H9 (cell line): ENCODE data around the gene TSPAN3. TPM values are rescaled to one million over a fixed set of nuclear protein-coding genes. Genes with fewer than 3 reads are reported as not detected.

Source experiments
- DNase-seq: peaks from one replicate; pipeline ENCODE4 v3.0.0-alpha.2; 2017
- H2AFZ ChIP-seq: one replicate; pipeline ENCODE4 v1.6.1; 2013; ENCODE audit warnings: mild to moderate bottlenecking, low read length, control low read depth, moderate library complexity
- H2AK5ac ChIP-seq: 2 replicates; pipeline ENCODE4 v1.6.1; 2013; ENCODE audit warnings: low read length, control low read depth, mixed read lengths; ENCODE audit not compliant: insufficient read length
- H2BK120ac ChIP-seq: one replicate; pipeline ENCODE4 v1.6.1; 2013; ENCODE audit warnings: low read depth, mild to moderate bottlenecking, low read length, control low read depth, inconsistent platforms; ENCODE audit not compliant: poor library complexity, severe bottlenecking
- H2BK12ac ChIP-seq: 2 replicates; pipeline ENCODE4 v1.6.1; 2013; ENCODE audit warnings: low read length, control low read depth, mixed read lengths, low read depth; ENCODE audit not compliant: insufficient read length
- H2BK15ac ChIP-seq: 2 replicates; pipeline ENCODE4 v1.6.1; 2013; ENCODE audit warnings: low read depth, low read length, control low read depth
- H2BK20ac ChIP-seq: one replicate; pipeline ENCODE4 v1.6.1; 2013; ENCODE audit warnings: low read depth, mild to moderate bottlenecking, low read length, control low read depth, inconsistent platforms; ENCODE audit not compliant: poor library complexity, severe bottlenecking
- H2BK5ac ChIP-seq: 2 replicates; pipeline ENCODE4 v1.6.1; 2013; ENCODE audit warnings: low read length, control low read depth, mixed read lengths; ENCODE audit not compliant: insufficient read length
- H3K14ac ChIP-seq: 2 replicates; pipeline ENCODE4 v1.6.1; 2013; ENCODE audit warnings: low read length, control low read depth; ENCODE audit not compliant: insufficient read depth
- H3K18ac ChIP-seq: 2 replicates; pipeline ENCODE4 v1.6.1; 2013; ENCODE audit warnings: low read depth, mild to moderate bottlenecking, mixed read lengths, low read length, control low read depth; ENCODE audit not compliant: insufficient read length
- H3K23ac ChIP-seq: 2 replicates; pipeline ENCODE4 v1.6.1; 2013; ENCODE audit warnings: low read length, control low read depth, mixed read lengths, low read depth; ENCODE audit not compliant: insufficient read length
- H3K23me2 ChIP-seq: 2 replicates; pipeline ENCODE4 v1.6.1; 2013; ENCODE audit warnings: low read depth, mild to moderate bottlenecking, mixed read lengths, low read length, control low read depth; ENCODE audit not compliant: insufficient read length, poor library complexity, severe bottlenecking
- H3K27ac ChIP-seq: 2 replicates; pipeline ENCODE4 v1.5.1; 2013; ENCODE audit warnings: low read length, control low read depth, mixed read lengths, low read depth; ENCODE audit not compliant: insufficient read length
- H3K27me3 ChIP-seq: 2 replicates; pipeline ENCODE4 v1.6.1; 2013; ENCODE audit warnings: low read length, control low read depth, inconsistent platforms; ENCODE audit not compliant: insufficient read depth
- H3K4ac ChIP-seq: 2 replicates; pipeline ENCODE4 v1.6.1; 2013; ENCODE audit warnings: low read depth, mild to moderate bottlenecking, control low read depth, inconsistent platforms, low read length, moderate library complexity
- H3K4me1 ChIP-seq: 2 replicates; pipeline ENCODE4 v1.6.1; 2013; ENCODE audit warnings: low read length, control low read depth, inconsistent platforms; ENCODE audit not compliant: insufficient read depth
- H3K4me2 ChIP-seq: 2 replicates; pipeline ENCODE4 v1.6.1; 2013; ENCODE audit warnings: low read length, control low read depth, mixed read lengths; ENCODE audit not compliant: insufficient read length, insufficient read depth
- H3K56ac ChIP-seq: 2 replicates; pipeline ENCODE4 v1.6.1; 2013; ENCODE audit warnings: low read depth, mild to moderate bottlenecking, mixed read lengths, low read length, control low read depth; ENCODE audit not compliant: insufficient read length
- H3K79me1 ChIP-seq: 2 replicates; pipeline ENCODE4 v1.6.1; 2013; ENCODE audit warnings: low read depth, mild to moderate bottlenecking, moderate library complexity, low read length, control low read depth, inconsistent platforms; ENCODE audit not compliant: insufficient read depth, poor library complexity, severe bottlenecking
- H3K79me2 ChIP-seq: 2 replicates; pipeline ENCODE4 v1.6.1; 2013; ENCODE audit warnings: low read length, control low read depth, inconsistent platforms; ENCODE audit not compliant: insufficient read depth
- H3K9ac ChIP-seq: 2 replicates; pipeline ENCODE4 v1.6.1; 2013; ENCODE audit warnings: low read length, control low read depth, mixed read lengths; ENCODE audit not compliant: insufficient read length; ENCODE audit errors: extremely low read depth
- H3K9me3 ChIP-seq: one replicate; pipeline ENCODE4 v1.6.1; 2013; ENCODE audit warnings: low read depth, low read length, inconsistent platforms; ENCODE audit not compliant: control insufficient read depth
- H3T11ph ChIP-seq: one replicate; pipeline ENCODE4 v1.6.1; 2013; ENCODE audit warnings: mild to moderate bottlenecking, low read length, control low read depth, inconsistent platforms
- H4K20me1 ChIP-seq: one replicate; pipeline ENCODE4 v1.6.1; 2013; ENCODE audit not compliant: control insufficient read depth, insufficient read length, insufficient read depth
- H4K5ac ChIP-seq: 2 replicates; pipeline ENCODE4 v1.6.1; 2013; ENCODE audit warnings: low read depth, mild to moderate bottlenecking, mixed read lengths, low read length, control low read depth; ENCODE audit not compliant: insufficient read length
- H4K8ac ChIP-seq: replicated peaks from 2 replicates; pipeline ENCODE4 v1.6.1; 2013; ENCODE audit warnings: low read length, control low read depth, mixed read lengths, low read depth; ENCODE audit not compliant: insufficient read length
- H4K91ac ChIP-seq: 2 replicates; pipeline ENCODE4 v1.6.1; 2013; ENCODE audit warnings: low read depth, mild to moderate bottlenecking, moderate library complexity, mixed read lengths, low read length, control low read depth; ENCODE audit not compliant: insufficient read length
- H3K27ac Mint-ChIP-seq, 3 experiments: 2 replicates in 2 of 3; 3 replicates in 1 of 3; pipeline ENCODE4 v1.8.0; 2020 to 2021; ENCODE audit warnings: mixed read lengths in 3 of 3, mild to moderate bottlenecking in 1 of 3, moderate library complexity in 1 of 3
- H3K27me3 Mint-ChIP-seq: 2 replicates; pipeline ENCODE4 v1.8.0; 2021; ENCODE audit warnings: low read depth, mild to moderate bottlenecking, moderate library complexity, mixed read lengths
- H3K36me3 Mint-ChIP-seq, 3 experiments: 2 replicates in 2 of 3; 3 replicates in 1 of 3; pipeline ENCODE4 v1.8.0; 2020 to 2021; ENCODE audit warnings: low read depth in 3 of 3, mixed read lengths in 3 of 3; ENCODE audit not compliant: insufficient read depth in 1 of 3
- H3K4me1 Mint-ChIP-seq, 2 experiments: 2 replicates each; pipeline ENCODE4 v1.8.0; 2020; ENCODE audit warnings: mixed read lengths in 2 of 2
- H3K4me3 Mint-ChIP-seq, 2 experiments: 2 replicates in 1 of 2; 3 replicates in 1 of 2; pipeline ENCODE4 v1.8.0; 2020 to 2021; ENCODE audit warnings: mild to moderate bottlenecking in 2 of 2, mixed read lengths in 2 of 2, moderate library complexity in 1 of 2
- H3K9me3 Mint-ChIP-seq, 2 experiments: 2 replicates in 1 of 2; 3 replicates in 1 of 2; pipeline ENCODE4 v1.8.0; 2020; ENCODE audit warnings: mild to moderate bottlenecking in 2 of 2, mixed read lengths in 2 of 2, moderate library complexity in 1 of 2
- WGBS: extraction: QIAGEN DNeasy Blood & Tissue Kit; methylation state at CpG from one replicate; pipeline ENCODE4 v1.1.7; 2013; ENCODE audit warnings: missing lambda C conversion rate, low lambda C conversion rate, mixed read lengths; ENCODE audit not compliant: insufficient read length; ENCODE audit errors: extremely low coverage; 5-methylcytosine and 5-hydroxymethylcytosine counted together
- total RNA-seq: library from RNA; stranded (reverse); gene quantifications from 2 replicates; pipeline ENCODE4 v1.2.1, GENCODE V29; 2021
- TF ChIP-seq, protein P1 (sequence below): fragments of 200-600 bp; sonication (generic); conservative IDR thresholded peaks from 3 replicates; pipeline ENCODE4 v1.8.0; 2021; ENCODE audit warnings: antibody characterized with exemption, mild to moderate bottlenecking

Gene TSPAN3
- total RNA-seq, 1 experiment from 2014 or later = 117 TPM

DNA sequence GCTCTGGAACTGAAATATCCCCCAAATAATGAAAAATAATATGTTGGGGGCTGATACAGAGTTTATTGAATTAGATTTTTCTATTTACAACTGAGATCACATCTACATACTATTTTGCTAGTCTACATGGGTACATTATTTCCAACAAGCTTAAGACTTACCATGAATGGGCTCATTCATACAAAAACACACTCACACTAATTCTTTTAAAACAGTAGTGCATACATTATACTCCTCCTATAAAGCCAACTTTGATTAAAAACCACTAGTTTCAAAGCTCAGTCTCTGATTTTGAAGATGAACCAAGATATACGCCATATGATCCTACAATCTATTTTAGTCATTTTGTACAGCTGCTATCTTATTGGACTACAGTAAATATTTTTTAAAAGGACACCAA, 24.9 kb downstream of the TSPAN3 start:
- Histone ChIP-seq H3K23me2 (no peaks in the 10 kb centered on the region), H4K5ac (no peak overlapping the region), H3K14ac (no peak overlapping the region), H3K9me3 (no peaks in the 10 kb centered on the region), H3K4me2 (no peak overlapping the region), H3K4me1 (no peaks in the 10 kb centered on the region), H2BK20ac (no peak overlapping the region), H3K23ac (no peak overlapping the region), H3K27me3 (no peaks in the 10 kb centered on the region), H3K56ac (no peak overlapping the region), H2BK5ac (no peak overlapping the region), H4K8ac (no peak overlapping the region), H3K9ac (no peak overlapping the region), H3T11ph (no peak overlapping the region), H2AFZ (no peak overlapping the region), H3K79me2 (no peaks in the 10 kb centered on the region), H4K91ac (no peak overlapping the region), H2AK5ac (no peak overlapping the region), H3K79me1 (no peaks in the 10 kb centered on the region), H3K4ac (no peak overlapping the region), H2BK120ac (no peak overlapping the region), H4K20me1 (no peaks in the 10 kb centered on the region), H3K18ac (no peak overlapping the region), H2BK12ac (no peak overlapping the region), H3K27ac (no peak overlapping the region), H2BK15ac (no peak overlapping the region)
- H3K27ac Mint-ChIP-seq = no peak overlapping the region
- peaks cover 20 to 63% (median 61%) of the 10 kb centered on the region in 3 experiments for H3K36me3 Mint-ChIP-seq
- WGBS = no CpG with 5 or more reads among the region's 1 CpG
- TF ChIP-seq, protein P1, sequence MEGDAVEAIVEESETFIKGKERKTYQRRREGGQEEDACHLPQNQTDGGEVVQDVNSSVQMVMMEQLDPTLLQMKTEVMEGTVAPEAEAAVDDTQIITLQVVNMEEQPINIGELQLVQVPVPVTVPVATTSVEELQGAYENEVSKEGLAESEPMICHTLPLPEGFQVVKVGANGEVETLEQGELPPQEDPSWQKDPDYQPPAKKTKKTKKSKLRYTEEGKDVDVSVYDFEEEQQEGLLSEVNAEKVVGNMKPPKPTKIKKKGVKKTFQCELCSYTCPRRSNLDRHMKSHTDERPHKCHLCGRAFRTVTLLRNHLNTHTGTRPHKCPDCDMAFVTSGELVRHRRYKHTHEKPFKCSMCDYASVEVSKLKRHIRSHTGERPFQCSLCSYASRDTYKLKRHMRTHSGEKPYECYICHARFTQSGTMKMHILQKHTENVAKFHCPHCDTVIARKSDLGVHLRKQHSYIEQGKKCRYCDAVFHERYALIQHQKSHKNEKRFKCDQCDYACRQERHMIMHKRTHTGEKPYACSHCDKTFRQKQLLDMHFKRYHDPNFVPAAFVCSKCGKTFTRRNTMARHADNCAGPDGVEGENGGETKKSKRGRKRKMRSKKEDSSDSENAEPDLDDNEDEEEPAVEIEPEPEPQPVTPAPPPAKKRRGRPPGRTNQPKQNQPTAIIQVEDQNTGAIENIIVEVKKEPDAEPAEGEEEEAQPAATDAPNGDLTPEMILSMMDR = no peak
- no peaks in the 10 kb centered on the region for H3K4me1 Mint-ChIP-seq
- H3K9me3 Mint-ChIP-seq = peaks cover 1 to 3% of the 10 kb centered on the region in 2 experiments; a peak in 3 of 5 replicates
- DNase-seq = no peak
- H3K27me3 Mint-ChIP-seq = no peaks in the 10 kb centered on the region
- no peak overlapping the region for H3K4me3 Mint-ChIP-seq
